Breast epithelium (tissue), 4 donors: ENCODE measurements around the gene MORN1. TPM values are rescaled to one million over a fixed set of nuclear protein-coding genes. Genes with fewer than 3 reads are reported as not detected.

Experiments
- DNase-seq, 2 donors: peaks; one replicate each; pipeline ENCODE4 v3.0.0-alpha.2; 2019; ENCODE audit warnings: low spot score in 2 of 2
- H3K27ac ChIP-seq, 2 donors: fragments of 200-600 bp; sonication (generic) in 1 of 2; one replicate each; pipeline ENCODE4 v1.5.1; 2016 to 2019; ENCODE audit warnings: mild to moderate bottlenecking in 1 of 2
- H3K27me3 ChIP-seq, 2 donors: fragments of 200-600 bp; sonication (generic) in 1 of 2; one replicate each; pipeline versions ENCODE4 v1.5.1 to v1.6.0; 2017 to 2019; ENCODE audit warnings: control low read depth in 1 of 2, mild to moderate bottlenecking in 1 of 2
- H3K36me3 ChIP-seq: fragments of 200-600 bp; one replicate; pipeline ENCODE4 v1.5.1; 2019
- H3K4me1 ChIP-seq, 2 donors: fragments of 200-600 bp; sonication (generic); one replicate each; pipeline ENCODE4 v1.5.1; 2016 to 2019; ENCODE audit warnings: control low read depth in 1 of 2
- H3K4me3 ChIP-seq, 3 donors: fragments of 200-600 bp; sonication (generic); 1 replicate in 2 of 3; 2 replicates in 1 of 3; pipeline ENCODE4 v1.5.1; 2016 to 2019; ENCODE audit warnings: mild to moderate bottlenecking in 3 of 3, moderate library complexity in 2 of 3
- H3K9me3 ChIP-seq, 2 donors: fragments of 200-600 bp; sonication (generic) in 1 of 2; one replicate each; pipeline ENCODE4 v1.5.1; 2016 to 2019; ENCODE audit warnings: control low read depth in 1 of 2
- CTCF ChIP-seq, 3 donors: fragments of 450-650 bp; IDR thresholded peaks; one replicate each; pipeline ENCODE4 v1.5.1; 2016 to 2017; ENCODE audit warnings: antibody characterized with exemption in 3 of 3, mild to moderate bottlenecking in 3 of 3, moderate library complexity in 3 of 3
- POLR2A ChIP-seq: fragments of 450-650 bp; IDR thresholded peaks from one replicate; pipeline ENCODE4 v1.6.1; 2016; ENCODE audit warnings: antibody characterized with exemption, mild to moderate bottlenecking, moderate library complexity
- POLR2AphosphoS5 ChIP-seq, 3 donors: sonication (generic); formaldehyde crosslinking; IDR thresholded peaks; one replicate each; pipeline ENCODE4 v1.6.1; 2017; ENCODE audit warnings: antibody characterized with exemption in 3 of 3
- intact Hi-C: fragments of 100-400 bp; cut with DNase I; formaldehyde crosslinking; loops from one replicate; pipeline ENCODE4 v1.15.1; 2023; ENCODE audit warnings: low total_unique reads
- total RNA-seq, 3 donors: library from RNA; depleted of rRNA; stranded (reverse); fragments of >200 nt; gene quantifications; one replicate each; pipeline ENCODE4 v1.1.0, GENCODE V29; 2016

The MORN1 gene
- total RNA-seq, 3 donors from 2014 or later, result 4.0 to 18.1 (median 17.7) TPM

DNA sequence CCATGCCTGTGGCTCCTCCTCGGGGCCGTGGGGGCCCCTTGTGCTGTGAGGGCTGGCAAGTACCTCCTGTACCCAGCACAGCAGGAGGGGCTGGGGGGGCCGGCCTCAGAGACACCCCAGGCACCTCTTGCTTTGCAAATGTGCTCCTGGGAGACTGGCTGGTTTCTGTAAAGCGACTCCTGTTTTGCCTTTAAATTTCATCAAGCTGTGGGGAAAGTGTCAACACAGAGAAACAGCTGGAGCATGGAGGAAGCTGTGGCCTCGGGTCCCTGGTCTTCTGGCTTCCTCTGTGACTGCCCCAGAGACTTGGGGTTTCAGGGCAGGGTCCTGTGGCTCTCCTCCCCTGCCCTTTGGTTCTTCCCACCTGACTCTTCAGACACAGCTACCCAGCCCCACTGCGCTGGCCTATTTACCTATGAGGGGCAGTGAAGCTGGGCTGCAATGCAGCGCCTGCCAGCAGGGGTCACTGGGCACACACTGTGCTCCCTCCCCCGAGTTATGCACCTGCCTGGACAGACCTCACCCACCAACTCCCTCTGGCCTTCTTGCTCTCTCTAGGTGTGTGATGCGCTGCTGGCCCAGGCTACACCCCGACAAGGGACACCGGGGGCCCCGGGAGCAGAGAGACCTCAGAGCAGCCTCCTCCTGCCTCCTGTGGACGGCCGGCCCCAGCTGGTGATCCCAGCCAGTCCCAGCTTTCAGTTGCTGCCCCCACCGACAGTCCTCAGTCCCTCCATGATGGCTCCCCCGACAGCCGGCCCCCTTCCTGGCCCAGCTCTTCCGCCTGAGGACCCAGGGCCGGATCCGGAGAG is 38.6 kb upstream of the MORN1 start:
- H3K27me3 ChIP-seq, result peaks cover 0 to 37% of the 10 kb centered on the region in 2 donors

GRCh38 chr1:2428490-2428889 is 37.1 kb upstream of the MORN1 start:
- Histone ChIP-seq H3K9me3 (peaks cover 0 to 12% of the 10 kb centered on the region in 2 donors), H3K4me3 (peak overlapping the region in 2 of 3 donors; percentile 41 to 57), H3K27me3 (peaks cover 0 to 37% of the 10 kb centered on the region in 2 donors), H3K27ac (peak overlapping the region; percentile 56 to 83), H3K4me1 (no peaks in the 10 kb centered on the region), H3K36me3 (no peaks in the 10 kb centered on the region)
- TF ChIP-seq POLR2A, result no peak
- TF ChIP-seq POLR2AphosphoS5 (IDR thresholded peaks at IDR 0.05), result peak in 1 of 3 donors; percentile 10
- no peak for TF ChIP-seq CTCF (IDR thresholded peaks at IDR 0.05)
- intact Hi-C loops, result no loop called here
- peak in 1 of 2 donors; percentile 70 for DNase-seq

More for the DNA sequence above, 38.6 kb upstream of the MORN1 start:
- Histone ChIP-seq H3K9me3 (peaks cover 0 to 11% of the 10 kb centered on the region in 2 donors), H3K4me1 (no peaks in the 10 kb centered on the region), H3K36me3 (no peaks in the 10 kb centered on the region), H3K27ac (no peak overlapping the region), H3K4me3 (peak overlapping the region in 2 of 3 donors; percentile 41 to 57)
- TF ChIP-seq POLR2A (no peak), POLR2AphosphoS5 (IDR thresholded peaks at IDR 0.05) (no peak), CTCF (IDR thresholded peaks at IDR 0.05) (no peak)
- no peak for DNase-seq
- intact Hi-C loops, result no loop called here

- Histone ChIP-seq H3K9me3 (peaks cover 0 to 17% of the 10 kb centered on the region in 2 donors), H3K27ac (peak overlapping the region; percentile 56 to 83), H3K27me3 (peaks cover 0 to 34% of the 10 kb centered on the region in 2 donors), H3K4me3 (peak overlapping the region in 1 of 3 donors; percentile 57), H3K4me1 (no peaks in the 10 kb centered on the region), H3K36me3 (no peaks in the 10 kb centered on the region)
- TF ChIP-seq POLR2A (no peak), CTCF (IDR thresholded peaks at IDR 0.05) (no peak), POLR2AphosphoS5 (IDR thresholded peaks at IDR 0.05) (no peak)
- no peak for DNase-seq
- intact Hi-C loops, result no loop called here
These were observed 36.6 kb upstream of the MORN1 start for GRCh38 chr1:2427976-2428375.

GRCh38 chr1:2427051-2427450 is 35.7 kb upstream of the MORN1 start:
- intact Hi-C loops, result no loop called here
- no peak for DNase-seq
- Histone ChIP-seq H3K27me3 (peaks cover 0 to 26% of the 10 kb centered on the region in 2 donors), H3K4me3 (no peak overlapping the region), H3K36me3 (no peaks in the 10 kb centered on the region), H3K9me3 (peaks cover 0 to 18% of the 10 kb centered on the region in 2 donors), H3K4me1 (no peaks in the 10 kb centered on the region), H3K27ac (no peak overlapping the region)
- TF ChIP-seq CTCF (IDR thresholded peaks at IDR 0.05) (no peak), POLR2AphosphoS5 (IDR thresholded peaks at IDR 0.05) (no peak), POLR2A (no peak)

GRCh38 chr1:2426540-2426939 is 35.2 kb upstream of the MORN1 start:
- intact Hi-C loops, result no loop called here
- no peak for DNase-seq
- H3K4me1 ChIP-seq, result no peaks in the 10 kb centered on the region
- no peaks in the 10 kb centered on the region for H3K36me3 ChIP-seq
- TF ChIP-seq CTCF (IDR thresholded peaks at IDR 0.05) (no peak), POLR2AphosphoS5 (IDR thresholded peaks at IDR 0.05) (no peak), POLR2A (no peak)
- no peak overlapping the region for H3K27ac ChIP-seq
- H3K9me3 ChIP-seq, result peaks cover 0 to 18% of the 10 kb centered on the region in 2 donors
- H3K4me3 ChIP-seq, result no peak overlapping the region
- peaks cover 0 to 23% of the 10 kb centered on the region in 2 donors for H3K27me3 ChIP-seq
